Fibroblast of mammary gland (primary cell): ENCODE data around the gene IGF1R.

Source experiments
- DNase-seq: peaks from one replicate; pipeline ENCODE4 v3.0.0-alpha.2; 2010; ENCODE audit warnings: low read depth
- H3K4me3 ChIP-seq: 2 replicates; pipeline ENCODE4 v1.5.1; 2011; ENCODE audit warnings: low read depth, mild to moderate bottlenecking, low read length, moderate library complexity; ENCODE audit not compliant: control insufficient read depth
- TF ChIP-seq, protein P1 (sequence below): conservative IDR thresholded peaks from 2 replicates; pipeline ENCODE4 v1.5.1; 2011; ENCODE audit warnings: low read depth, low read length, inconsistent platforms; ENCODE audit not compliant: control insufficient read depth, insufficient read depth

The IGF1R gene

DNA sequence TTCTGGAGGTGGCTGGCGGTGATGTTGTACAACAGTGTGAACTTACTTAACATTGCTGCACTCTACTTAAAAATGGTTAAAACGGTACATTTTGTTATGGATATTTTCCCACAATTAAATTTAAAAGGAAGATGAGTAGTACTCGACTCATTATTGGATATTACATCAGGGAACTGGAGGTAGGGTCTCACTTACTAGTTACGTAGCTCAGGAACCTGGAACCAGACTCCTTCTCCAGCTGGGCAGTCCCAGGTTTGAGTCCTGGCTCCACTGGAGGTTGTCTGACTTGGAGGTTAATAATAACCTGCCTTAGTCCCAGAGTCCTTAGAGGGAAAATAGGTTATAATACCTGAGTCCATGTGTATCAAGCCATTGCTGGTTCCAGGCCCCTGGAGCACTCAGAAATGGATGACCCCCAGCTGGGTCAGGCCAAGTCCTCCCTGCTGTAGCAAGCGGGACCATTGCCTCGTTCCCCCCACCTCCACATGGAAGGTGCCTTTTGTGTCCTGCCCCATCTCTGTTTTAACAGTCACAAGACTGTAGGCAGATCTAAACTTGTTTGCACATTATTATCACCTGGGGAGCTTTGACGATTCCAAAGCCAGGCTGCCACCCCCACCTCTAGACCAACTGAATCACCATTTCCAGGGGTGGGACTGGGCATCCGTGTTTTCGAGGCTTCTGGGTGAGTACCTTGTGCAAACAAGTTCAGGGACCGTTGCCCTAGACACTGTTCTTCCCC, 126.6 kb downstream of the IGF1R start:
- H3K4me3 ChIP-seq, result no peak overlapping the region
- peak; percentile 41 for DNase-seq
- TF ChIP-seq, protein P1, sequence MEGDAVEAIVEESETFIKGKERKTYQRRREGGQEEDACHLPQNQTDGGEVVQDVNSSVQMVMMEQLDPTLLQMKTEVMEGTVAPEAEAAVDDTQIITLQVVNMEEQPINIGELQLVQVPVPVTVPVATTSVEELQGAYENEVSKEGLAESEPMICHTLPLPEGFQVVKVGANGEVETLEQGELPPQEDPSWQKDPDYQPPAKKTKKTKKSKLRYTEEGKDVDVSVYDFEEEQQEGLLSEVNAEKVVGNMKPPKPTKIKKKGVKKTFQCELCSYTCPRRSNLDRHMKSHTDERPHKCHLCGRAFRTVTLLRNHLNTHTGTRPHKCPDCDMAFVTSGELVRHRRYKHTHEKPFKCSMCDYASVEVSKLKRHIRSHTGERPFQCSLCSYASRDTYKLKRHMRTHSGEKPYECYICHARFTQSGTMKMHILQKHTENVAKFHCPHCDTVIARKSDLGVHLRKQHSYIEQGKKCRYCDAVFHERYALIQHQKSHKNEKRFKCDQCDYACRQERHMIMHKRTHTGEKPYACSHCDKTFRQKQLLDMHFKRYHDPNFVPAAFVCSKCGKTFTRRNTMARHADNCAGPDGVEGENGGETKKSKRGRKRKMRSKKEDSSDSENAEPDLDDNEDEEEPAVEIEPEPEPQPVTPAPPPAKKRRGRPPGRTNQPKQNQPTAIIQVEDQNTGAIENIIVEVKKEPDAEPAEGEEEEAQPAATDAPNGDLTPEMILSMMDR, result no peak

DNA sequence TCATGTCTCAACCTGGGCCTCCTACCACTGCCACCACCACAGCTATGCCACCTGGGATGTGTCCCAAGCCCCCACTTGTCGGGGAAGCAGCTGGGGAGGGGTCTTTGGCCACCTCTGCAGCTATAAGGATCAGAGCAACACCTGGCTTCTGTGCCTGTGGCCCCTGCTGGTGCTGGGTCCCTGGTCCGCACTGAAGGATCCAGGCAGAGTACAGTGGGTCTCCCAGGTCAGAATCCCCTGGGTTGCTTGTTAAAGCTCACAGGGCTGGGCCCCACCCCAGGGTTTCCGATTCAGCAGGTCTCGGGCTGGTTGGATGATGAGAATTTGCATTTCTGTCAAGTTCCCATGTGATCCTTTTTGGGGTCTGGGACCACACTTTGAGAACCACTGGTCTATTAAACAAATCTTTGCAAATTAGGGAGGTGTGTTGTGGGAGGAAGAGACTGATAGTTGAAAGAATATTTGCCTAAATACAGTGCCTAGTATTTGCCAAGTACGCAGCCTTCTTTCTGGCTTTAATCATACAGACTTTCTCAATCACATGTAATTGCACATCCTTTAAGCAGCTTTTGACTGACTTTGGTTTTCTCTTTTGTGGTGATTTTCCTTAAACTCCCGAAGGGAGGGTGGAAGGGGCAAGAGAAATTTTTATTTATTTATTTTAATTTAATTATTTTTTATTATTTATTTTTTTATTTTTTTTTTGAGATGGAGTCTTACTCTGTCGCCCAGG, 127.3 kb downstream of the IGF1R start:
- TF ChIP-seq, protein P1, result no peak
- no peak overlapping the region for H3K4me3 ChIP-seq
- no peak for DNase-seq

DNA sequence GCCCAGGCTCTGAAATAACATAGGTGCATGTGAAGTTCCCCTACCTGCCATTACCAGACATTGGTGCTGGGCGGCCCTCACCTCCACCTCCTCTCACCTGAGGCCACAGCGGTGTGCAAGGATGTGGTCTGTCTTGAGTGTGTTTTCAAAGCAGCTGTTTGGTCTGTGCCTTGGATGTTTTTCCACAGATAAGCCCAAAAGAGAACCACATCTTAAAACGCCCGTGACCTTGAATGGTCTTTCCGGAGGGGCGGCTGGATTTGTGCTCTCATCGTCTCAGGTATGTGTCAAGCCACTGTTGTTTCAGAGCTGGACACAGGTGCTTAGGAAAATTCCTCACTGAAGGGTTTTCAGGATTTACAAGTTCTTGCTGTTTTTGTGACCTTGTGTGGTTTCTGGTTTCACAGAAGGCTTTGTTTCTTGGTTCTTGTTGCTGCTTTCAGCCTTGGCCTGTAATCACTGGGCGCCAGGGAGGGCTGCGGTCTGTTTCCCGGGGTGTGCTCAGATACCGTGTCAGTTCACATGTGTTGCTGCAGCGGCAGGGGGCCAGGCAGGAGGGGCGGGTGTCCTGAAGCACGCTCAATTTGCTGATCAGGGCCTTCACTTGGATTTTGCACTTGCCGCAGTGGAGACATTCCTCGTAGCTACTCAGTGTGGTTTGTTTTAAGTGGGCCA, 128.4 kb downstream of the IGF1R start:
- peak; percentile 35 for DNase-seq

DNA sequence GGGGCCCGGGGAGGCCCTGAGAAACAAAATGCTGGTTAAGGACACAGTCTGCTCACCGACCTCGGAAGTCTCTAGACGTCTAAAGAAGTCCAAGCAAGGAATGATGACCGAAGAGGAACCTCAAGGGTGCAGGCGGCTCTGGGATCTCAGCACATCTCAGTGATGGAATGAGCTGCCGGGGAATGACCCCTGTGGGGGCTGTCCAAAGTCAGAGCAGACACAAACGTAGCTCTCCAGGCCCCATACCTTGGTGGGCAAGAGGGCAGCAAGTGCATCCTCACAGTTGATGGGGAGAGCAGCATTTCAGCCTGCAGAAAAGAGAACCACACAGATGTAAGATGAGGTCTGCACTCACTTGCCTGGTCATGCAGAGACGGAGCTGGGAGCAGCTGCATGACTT, 129.1 kb downstream of the IGF1R start:
- TF ChIP-seq, protein P1, result no peak
- no peak overlapping the region for H3K4me3 ChIP-seq
- no peak for DNase-seq

More for the DNA sequence above, 128.4 kb downstream of the IGF1R start:
- no peak overlapping the region for H3K4me3 ChIP-seq
- TF ChIP-seq, protein P1, result no peak

DNA sequence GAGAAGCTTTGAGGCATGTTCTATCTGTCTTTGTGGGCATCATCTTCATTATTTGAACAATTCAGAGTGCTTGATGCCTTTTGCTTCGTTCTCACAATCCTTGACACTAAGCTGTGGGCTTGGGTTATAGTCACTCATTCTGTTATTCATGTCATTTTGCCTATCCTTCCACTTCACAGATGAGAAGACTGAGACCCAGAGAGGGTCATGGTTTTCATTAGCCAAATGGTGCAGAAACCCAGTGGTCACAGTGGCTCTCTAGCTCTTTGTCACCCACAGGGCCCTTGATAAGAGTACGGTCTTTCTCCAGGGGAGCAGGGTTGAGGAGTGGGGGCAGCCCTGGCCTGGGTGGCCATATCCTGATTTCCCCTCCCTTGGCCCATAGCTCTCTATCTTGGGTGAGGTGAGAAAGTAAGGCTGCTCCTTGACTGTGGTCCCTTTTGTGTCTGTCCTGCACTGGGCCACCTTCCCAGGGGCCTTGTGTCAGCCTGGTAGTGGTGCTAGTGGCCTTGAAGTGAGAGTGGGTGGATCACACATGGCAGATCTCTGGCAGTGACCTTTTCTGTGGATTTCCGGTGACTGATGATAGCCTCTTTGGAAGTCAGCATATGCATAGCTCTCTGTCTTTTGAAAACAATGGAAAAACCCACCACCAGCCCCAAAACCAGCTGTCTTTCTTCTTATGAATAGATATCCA, 130.1 kb downstream of the IGF1R start:
- no peak overlapping the region for H3K4me3 ChIP-seq
- no peak for DNase-seq
- TF ChIP-seq, protein P1, result no peak

DNA sequence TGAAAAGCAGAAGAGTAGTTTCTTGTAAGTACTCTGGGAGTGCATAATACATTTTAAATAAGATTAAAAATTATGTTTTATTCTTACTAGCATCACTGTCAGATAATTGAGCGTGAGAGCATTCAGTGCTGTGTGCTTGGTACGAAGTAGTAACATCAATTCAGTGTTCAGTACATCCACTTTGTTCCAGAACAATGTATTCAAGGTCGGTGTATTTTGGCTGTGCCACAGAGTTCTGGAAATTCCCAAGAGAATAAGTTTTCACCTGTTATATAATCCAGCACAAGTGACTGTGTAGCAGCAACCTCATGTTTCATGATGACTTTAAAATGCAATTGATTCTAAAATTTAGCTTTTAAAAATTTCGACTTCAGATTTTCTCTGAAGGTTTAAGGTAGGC, 130.6 kb downstream of the IGF1R start:
- DNase-seq, result no peak
- TF ChIP-seq, protein P1, result no peak
- H3K4me3 ChIP-seq, result no peak overlapping the region
